HepG2 (cell line): ENCODE measurements around the gene ABCB10. TPM values are rescaled to one million over a fixed set of nuclear protein-coding genes. Genes with fewer than 3 reads are reported as not detected.

Experiments used
- CAMTA2 ChIP-seq: sonication (generic); formaldehyde crosslinking; IDR thresholded peaks from 2 replicates; pipeline ENCODE4 v1.4.0; 2020; ENCODE audit warnings: mild to moderate bottlenecking, missing genetic modification reagents, borderline replicate concordance
- CREM ChIP-seq, 2 experiments: sonication (generic) in 1 of 2; formaldehyde crosslinking in 1 of 2; IDR thresholded peaks; 2 replicates each; pipeline versions ENCODE4 v1.4.0 to v1.6.1; 2016 to 2020; ENCODE audit warnings: antibody characterized with exemption in 1 of 2, mild to moderate bottlenecking in 1 of 2, missing genetic modification reagents in 1 of 2
- FOSL2 ChIP-seq: sonication (generic); formaldehyde crosslinking; IDR thresholded peaks from 2 replicates; pipeline ENCODE4 v1.4.0; 2020; ENCODE audit warnings: missing genetic modification reagents
- IRF2 ChIP-seq: IDR thresholded peaks from 2 replicates; pipeline ENCODE4 v1.6.1; 2018; ENCODE audit warnings: missing genetic modification reagents, missing compliant biosample characterization
- NR2C2 ChIP-seq: sonication (generic); formaldehyde crosslinking; IDR thresholded peaks from 2 replicates; pipeline ENCODE4 v1.4.0; 2020; ENCODE audit warnings: missing genetic modification reagents, mild to moderate bottlenecking, moderate library complexity, borderline replicate concordance
- POGZ ChIP-seq: sonication (generic); formaldehyde crosslinking; IDR thresholded peaks from 2 replicates; pipeline ENCODE4 v1.4.0; 2020; ENCODE audit warnings: mild to moderate bottlenecking, missing genetic modification reagents
- TBX2 ChIP-seq: sonication (generic); formaldehyde crosslinking; IDR thresholded peaks from 2 replicates; pipeline ENCODE4 v1.5.0; 2020; ENCODE audit warnings: missing genetic modification reagents, mild to moderate bottlenecking, borderline replicate concordance
- ZSCAN31 ChIP-seq: sonication (generic); formaldehyde crosslinking; IDR thresholded peaks from 2 replicates; pipeline ENCODE4 v1.5.0; 2020; ENCODE audit warnings: low read depth, mild to moderate bottlenecking, missing genetic modification reagents
- polyA plus RNA-seq, 8 experiments: library from polyadenylated mRNA; depleted of rRNA in 3 of 8; stranded (reverse) in 7 of 8; unstranded in 1 of 8; fragments of >200 nt; fragmentation: Illumina TruSeq in 4 of 8; extraction: Trizol in 4 of 8; gene quantifications; 2 replicates each; pipeline versions ENCODE4 v1.2.1 to v1.2.3, GENCODE V29; 2011 to 2016; ENCODE audit warnings: low read depth in 4 of 8, missing spikeins in 1 of 8, mixed read lengths in 1 of 8; ENCODE audit not compliant: insufficient read depth in 1 of 8
- total RNA-seq, 5 experiments: library from RNA; depleted of rRNA; stranded (reverse); fragments of >200 nt; fragmentation: Illumina TruSeq; extraction: Trizol; gene quantifications; 2 replicates each; pipeline ENCODE4 v1.2.3, GENCODE V29; 2016; ENCODE audit warnings: low read depth in 1 of 5
- TF ChIP-seq, protein P1 (sequence below): sonication (generic); formaldehyde crosslinking; IDR thresholded peaks from 2 replicates; pipeline ENCODE4 v1.5.1; 2020; ENCODE audit warnings: mild to moderate bottlenecking, missing genetic modification reagents, borderline replicate concordance

The ABCB10 gene
- total and polyA plus RNA-seq, 2 of the 13 experiments (the other 11 are each of a cell fraction or from before 2014, with no cell fraction given) = 11.2 to 28.9 TPM

DNA sequence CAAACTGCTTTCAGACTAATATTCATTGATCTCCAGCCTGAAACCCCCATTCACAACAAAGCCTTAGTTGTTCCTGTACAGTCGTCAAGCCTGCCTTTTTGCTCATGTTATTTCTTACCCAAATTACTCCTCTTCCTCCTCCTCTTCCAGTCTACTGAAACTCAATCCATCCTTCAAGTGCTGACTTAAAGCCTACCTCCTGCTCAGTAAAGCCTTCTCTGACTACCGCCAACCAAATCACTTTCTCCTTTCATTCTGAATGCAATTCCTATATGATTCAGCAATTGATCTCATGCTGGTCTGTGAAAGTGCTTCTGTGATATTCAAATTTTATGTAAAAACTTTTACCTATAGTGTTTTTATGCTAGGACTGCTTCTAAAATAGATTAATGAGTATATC lies 48.9 kb upstream of the ABCB10 start (continued):
- TF ChIP-seq, protein P1, sequence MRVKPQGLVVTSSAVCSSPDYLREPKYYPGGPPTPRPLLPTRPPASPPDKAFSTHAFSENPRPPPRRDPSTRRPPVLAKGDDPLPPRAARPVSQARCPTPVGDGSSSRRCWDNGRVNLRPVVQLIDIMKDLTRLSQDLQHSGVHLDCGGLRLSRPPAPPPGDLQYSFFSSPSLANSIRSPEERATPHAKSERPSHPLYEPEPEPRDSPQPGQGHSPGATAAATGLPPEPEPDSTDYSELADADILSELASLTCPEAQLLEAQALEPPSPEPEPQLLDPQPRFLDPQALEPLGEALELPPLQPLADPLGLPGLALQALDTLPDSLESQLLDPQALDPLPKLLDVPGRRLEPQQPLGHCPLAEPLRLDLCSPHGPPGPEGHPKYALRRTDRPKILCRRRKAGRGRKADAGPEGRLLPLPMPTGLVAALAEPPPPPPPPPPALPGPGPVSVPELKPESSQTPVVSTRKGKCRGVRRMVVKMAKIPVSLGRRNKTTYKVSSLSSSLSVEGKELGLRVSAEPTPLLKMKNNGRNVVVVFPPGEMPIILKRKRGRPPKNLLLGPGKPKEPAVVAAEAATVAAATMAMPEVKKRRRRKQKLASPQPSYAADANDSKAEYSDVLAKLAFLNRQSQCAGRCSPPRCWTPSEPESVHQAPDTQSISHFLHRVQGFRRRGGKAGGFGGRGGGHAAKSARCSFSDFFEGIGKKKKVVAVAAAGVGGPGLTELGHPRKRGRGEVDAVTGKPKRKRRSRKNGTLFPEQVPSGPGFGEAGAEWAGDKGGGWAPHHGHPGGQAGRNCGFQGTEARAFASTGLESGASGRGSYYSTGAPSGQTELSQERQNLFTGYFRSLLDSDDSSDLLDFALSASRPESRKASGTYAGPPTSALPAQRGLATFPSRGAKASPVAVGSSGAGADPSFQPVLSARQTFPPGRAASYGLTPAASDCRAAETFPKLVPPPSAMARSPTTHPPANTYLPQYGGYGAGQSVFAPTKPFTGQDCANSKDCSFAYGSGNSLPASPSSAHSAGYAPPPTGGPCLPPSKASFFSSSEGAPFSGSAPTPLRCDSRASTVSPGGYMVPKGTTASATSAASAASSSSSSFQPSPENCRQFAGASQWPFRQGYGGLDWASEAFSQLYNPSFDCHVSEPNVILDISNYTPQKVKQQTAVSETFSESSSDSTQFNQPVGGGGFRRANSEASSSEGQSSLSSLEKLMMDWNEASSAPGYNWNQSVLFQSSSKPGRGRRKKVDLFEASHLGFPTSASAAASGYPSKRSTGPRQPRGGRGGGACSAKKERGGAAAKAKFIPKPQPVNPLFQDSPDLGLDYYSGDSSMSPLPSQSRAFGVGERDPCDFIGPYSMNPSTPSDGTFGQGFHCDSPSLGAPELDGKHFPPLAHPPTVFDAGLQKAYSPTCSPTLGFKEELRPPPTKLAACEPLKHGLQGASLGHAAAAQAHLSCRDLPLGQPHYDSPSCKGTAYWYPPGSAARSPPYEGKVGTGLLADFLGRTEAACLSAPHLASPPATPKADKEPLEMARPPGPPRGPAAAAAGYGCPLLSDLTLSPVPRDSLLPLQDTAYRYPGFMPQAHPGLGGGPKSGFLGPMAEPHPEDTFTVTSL (CRISPR knock-in tag) = no peak
- TF ChIP-seq CREM (IDR thresholded peaks at IDR 0.05) (no peak), CREM (CRISPR knock-in tag; IDR thresholded peaks at IDR 0.05) (no peak), ZSCAN31 (no peak), CAMTA2 (no peak), POGZ (CRISPR knock-in tag) (no peak), TBX2 (no peak), FOSL2 (CRISPR knock-in tag) (no peak), NR2C2 (CRISPR knock-in tag) (no peak), IRF2 (CRISPR knock-in tag) (no peak)
